H1 (cell line): ENCODE data around the gene TM9SF2. TPM values are rescaled to one million over a fixed set of nuclear protein-coding genes. Genes with fewer than 3 reads are reported as not detected.

Source experiments
- CHD2 ChIP-seq: IDR thresholded peaks from 2 replicates; pipeline ENCODE4 v1.6.1; 2012; ENCODE audit warnings: low read length, improper control_type of control experiment
- SIRT6 ChIP-seq: IDR thresholded peaks from one replicate; pipeline ENCODE4 v1.7.1; 2012; ENCODE audit warnings: low read length, inconsistent platforms
- SRF ChIP-seq: IDR thresholded peaks from 2 replicates; pipeline ENCODE4 v1.6.1; 2011; ENCODE audit warnings: mild to moderate bottlenecking, low read depth, low read length, moderate library complexity
- polyA plus RNA-seq, 7 experiments: library from polyadenylated mRNA; depleted of rRNA in 3 of 7; stranded (reverse) in 5 of 7; unstranded in 2 of 7; fragments of >200 nt in 5 of 7; fragments of 200-250 nt in 2 of 7; gene quantifications; 1 replicate in 5 of 7; 2 replicates in 1 of 7; 4 replicates in 1 of 7; pipeline versions ENCODE4 v1.2.1 to v1.2.3, GENCODE V29; 2011 to 2013; ENCODE audit warnings: missing spikeins in 2 of 7, mixed read lengths in 2 of 7
- total RNA-seq: library from RNA; stranded (reverse); fragmentation: NEBNext Ultra II Directional; extraction: Animal tissue kit (Norgen Biotek cat#: 25700); gene quantifications from 2 replicates; pipeline ENCODE4 v1.2.1, GENCODE V29; 2021

The TM9SF2 gene
- total and polyA plus RNA-seq, 2 of the 8 experiments (the other 6 are each of a cell fraction or from before 2014, with no cell fraction given): 68.0 to 101 TPM

- TF ChIP-seq CHD2 (no peak), SIRT6 (no peak), SRF (no peak)
Measured at GRCh38 chr13:99548448-99548847, 47.2 kb downstream of the TM9SF2 start (continued).
